ENCODE data around the gene TGM3. TPM values are rescaled to one million over a fixed set of nuclear protein-coding genes. Genes with fewer than 3 reads are reported as not detected.

Gene TGM3
- total RNA-seq, 1 experiment from 2014 or later = not detected

GRCh38 chr20:2378893-2379292 is 83.1 kb downstream of the TGM3 start:
- DNase-seq (ENCODE audit: low spot score) = no peak

- no peak for DNase-seq (ENCODE audit: low spot score)
Observed at GRCh38 chr20:2379511-2380229, 83.9 kb downstream of the TGM3 start.

GRCh38 chr20:2380601-2381000 is 84.8 kb downstream of the TGM3 start, which contains the start of gene TGM6:
Gene TGM6 (plus strand): TSS chr20:2380901. CDS start chr20:2380969, 68 bp downstream.
- DNase-seq (ENCODE audit: low spot score) = no peak

GRCh38 chr20:2381303-2381702 is 85.5 kb downstream of the TGM3 start:
- no peak for DNase-seq (ENCODE audit: low spot score)

GRCh38 chr20:2382833-2383232 is 87.0 kb downstream of the TGM3 start:
- no peak for DNase-seq (ENCODE audit: low spot score)

- DNase-seq (ENCODE audit: low spot score) = no peak
Observed at GRCh38 chr20:2385026-2385425, 89.2 kb downstream of the TGM3 start.

GRCh38 chr20:2385496-2385895 is 89.7 kb downstream of the TGM3 start:
- no peak for DNase-seq (ENCODE audit: low spot score)

GRCh38 chr20:2386516-2387179 is 90.8 kb downstream of the TGM3 start:
- peak; percentile 48 for DNase-seq (ENCODE audit: low spot score)

- DNase-seq (ENCODE audit: low spot score) = peak; percentile 54
Observed at GRCh38 chr20:2387180-2387577, 91.4 kb downstream of the TGM3 start.

GRCh38 chr20:2387580-2387979 is 91.8 kb downstream of the TGM3 start:
- no peak for DNase-seq (ENCODE audit: low spot score)

Other genes starting within 250 kb of the TGM3 start
- 10.4 and 19.1 TPM in 2 replicates for gene STK35, start 194.2 kb upstream of the TGM3 start, total RNA-seq (2014; rRNA removed; shearing (Covaris generic))
- gene TGM6, start 84.9 kb downstream of the TGM3 start, total RNA-seq (2014; rRNA removed; shearing (Covaris generic)) = not detected in 2 replicates
- gene SNRPB, start 174.8 kb downstream of the TGM3 start, total RNA-seq (2014; rRNA removed; shearing (Covaris generic)) = 659 and 788 TPM in 2 replicates
- gene ZNF343, start 212.9 kb downstream of the TGM3 start, total RNA-seq (2014; rRNA removed; shearing (Covaris generic)) = 5.8 and 6.9 TPM in 2 replicates
- gene TMC2, start 240.6 kb downstream of the TGM3 start, total RNA-seq (2014; rRNA removed; shearing (Covaris generic)) = not detected in 2 replicates

Measured in H4 (cell line).